Kidney tubule cell (primary cell): ENCODE results near the gene MYO1C.
A peak's percentile ranks its signal among the peaks of the same experiment; 100 is the strongest.

Experiments
- DNase-seq: peaks from one replicate; pipeline ENCODE4 v3.0.0-alpha.2; 2018; ENCODE audit warnings: low spot score

MYO1C gene

GRCh38 chr17:1506649-1507267 is 14.3 kb upstream of the MYO1C start:
- DNase-seq: no peak

- no peak for DNase-seq
Observed at GRCh38 chr17:1505586-1505985, 13.1 kb upstream of the MYO1C start.

GRCh38 chr17:1504866-1505265 is 12.4 kb upstream of the MYO1C start:
- DNase-seq: no peak

- DNase-seq: no peak
Observed at GRCh38 chr17:1503699-1504098, 11.2 kb upstream of the MYO1C start.

- peak; percentile 65 for DNase-seq
Observed at GRCh38 chr17:1498869-1499268, 6.4 kb upstream of the MYO1C start.

- DNase-seq: no peak
Observed at GRCh38 chr17:1498233-1498632, 5.7 kb upstream of the MYO1C start.

- DNase-seq: no peak
Observed at GRCh38 chr17:1497831-1498230, 5.3 kb upstream of the MYO1C start.

GRCh38 chr17:1496869-1497268 is 4.4 kb upstream of the MYO1C start:
- DNase-seq: no peak

GRCh38 chr17:1495265-1495989 is 2.9 kb upstream of the MYO1C start:
- peak; percentile 24 for DNase-seq

GRCh38 chr17:1494736-1495253 is 2.3 kb upstream of the MYO1C start:
- DNase-seq: no peak

GRCh38 chr17:1494203-1494602 is 1.7 kb upstream of the MYO1C start:
- no peak for DNase-seq

GRCh38 chr17:1493291-1493980 is 950 bp upstream of the MYO1C start:
- no peak for DNase-seq

GRCh38 chr17:1491443-1492248 is 840 bp downstream of the MYO1C start:
- peak; percentile 64 for DNase-seq

- peak; percentile 67 for DNase-seq
Observed at GRCh38 chr17:1490643-1491442, 1.6 kb downstream of the MYO1C start.

GRCh38 chr17:1488826-1489270 is 3.6 kb downstream of the MYO1C start:
- DNase-seq: no peak

- DNase-seq: peak; percentile 91
Observed at GRCh38 chr17:1487939-1488825, 4.3 kb downstream of the MYO1C start.

- DNase-seq: peak; percentile 88
Observed at GRCh38 chr17:1486802-1487695, 5.4 kb downstream of the MYO1C start.

GRCh38 chr17:1485423-1486376 is 6.8 kb downstream of the MYO1C start:
- DNase-seq: peak; percentile 78
